B cell (primary cell): ENCODE results near the gene SRA1. TPM values are rescaled to one million over a fixed set of nuclear protein-coding genes. Genes with fewer than 3 reads are reported as not detected.

ENCODE experiments used
- ATAC-seq: fragments of 200-7000 bp; cut with Tn5 transposase; one replicate; pipeline ENCODE4 v1.10.0; 2021; ENCODE audit warnings: low read depth, mild to moderate bottlenecking, moderate number of reproducible peaks, moderate library complexity
- CTCF ChIA-PET: fragments of 350-600 bp; sonication (Branson Sonifier 250); formaldehyde crosslinking; loops from one replicate; lab custom pipeline; 2021; ENCODE audit warnings: antibody characterized with exemption, inconsistent platforms; lab: Charles Lee
- POLR2A ChIA-PET: fragments of 350-600 bp; sonication (Branson Sonifier 250); formaldehyde crosslinking; loops from one replicate; lab custom pipeline; 2021; ENCODE audit warnings: antibody characterized with exemption; lab: Charles Lee
- DNase-seq: peaks from one replicate; pipeline ENCODE4 v3.0.0; 2013
- H2AFZ ChIP-seq: 2 replicates; pipeline ENCODE4 v1.6.1; 2012; ENCODE audit warnings: mild to moderate bottlenecking, low read depth, low read length; ENCODE audit not compliant: insufficient read depth, poor library complexity, severe bottlenecking
- H3K27ac ChIP-seq, 2 donors: 1 replicate in 1 of 2; 2 replicates in 1 of 2; pipeline ENCODE4 v1.5.1; 2012 to 2013; ENCODE audit warnings: low read length in 2 of 2, mild to moderate bottlenecking in 2 of 2, moderate library complexity in 1 of 2
- H3K27me3 ChIP-seq, 4 experiments: fragments of 200-600 bp in 1 of 4; sonication (generic) in 1 of 4; replicated peaks in 1 of 4; 1 replicate in 2 of 4; 2 replicates in 2 of 4; pipeline versions ENCODE4 v1.6.1 to v1.7.0; 2013 to 2016; ENCODE audit warnings: low read length in 3 of 4, mild to moderate bottlenecking in 2 of 4, mixed read lengths in 1 of 4, moderate library complexity in 1 of 4; ENCODE audit not compliant: insufficient read depth in 4 of 4, control insufficient read depth in 3 of 4; ENCODE audit errors: control extremely low read depth in 1 of 4
- H3K36me3 ChIP-seq, 2 experiments: replicated peaks in 1 of 2; 1 replicate in 1 of 2; 2 replicates in 1 of 2; pipeline versions ENCODE4 v1.6.1 to v1.7.1; 2013; ENCODE audit warnings: low read length in 1 of 2; ENCODE audit not compliant: insufficient read depth in 2 of 2, control insufficient read depth in 1 of 2; ENCODE audit errors: control extremely low read depth in 1 of 2, extremely low read depth in 1 of 2
- H3K4me1 ChIP-seq, 2 donors: fragments of 200-600 bp in 1 of 2; sonication (generic) in 1 of 2; 1 replicate in 1 of 2; 2 replicates in 1 of 2; pipeline versions ENCODE4 v1.5.1 to v1.6.1; 2013 to 2017; ENCODE audit warnings: low read length in 2 of 2; ENCODE audit not compliant: control insufficient read depth in 2 of 2, insufficient read depth in 2 of 2
- H3K4me2 ChIP-seq: replicated peaks from 2 replicates; pipeline ENCODE3; 2012; ENCODE audit warnings: mild to moderate bottlenecking, low read depth, low read length; ENCODE audit not compliant: poor library complexity, severe bottlenecking
- H3K4me3 ChIP-seq, 5 experiments: fragments of 200-600 bp in 1 of 5; sonication (generic) in 1 of 5; 1 replicate in 3 of 5; 2 replicates in 2 of 5; pipeline versions ENCODE4 v1.5.1 to v1.7.0; 2011 to 2016; ENCODE audit warnings: low read length in 4 of 5, mild to moderate bottlenecking in 4 of 5, low read depth in 2 of 5, control low read depth in 1 of 5, moderate library complexity in 1 of 5; ENCODE audit not compliant: insufficient read depth in 1 of 5; ENCODE audit errors: control extremely low read depth in 1 of 5, extremely low read depth in 1 of 5
- H3K79me2 ChIP-seq: fragments of 200-600 bp; sonication (generic); one replicate; pipeline ENCODE4 v1.6.0; 2016; ENCODE audit warnings: low read length; ENCODE audit not compliant: control insufficient read depth, insufficient read depth
- H3K9ac ChIP-seq: fragments of 200-600 bp; sonication (generic); 2 replicates; pipeline ENCODE4 v1.6.1; 2017; ENCODE audit warnings: mild to moderate bottlenecking, low read length, moderate library complexity
- H3K9me3 ChIP-seq, 3 donors: one replicate each; pipeline versions ENCODE4 v1.6.1 to v1.7.1; 2013; ENCODE audit warnings: low read length in 2 of 3; ENCODE audit not compliant: control insufficient read depth in 2 of 3, insufficient read depth in 1 of 3; ENCODE audit errors: control extremely low read depth in 1 of 3
- H4K20me1 ChIP-seq: 2 replicates; pipeline ENCODE4 v1.6.0; 2012; ENCODE audit warnings: mild to moderate bottlenecking, low read length; ENCODE audit not compliant: insufficient read depth, control insufficient read depth, poor library complexity, severe bottlenecking
- H3K27ac Mint-ChIP-seq: one replicate; pipeline ENCODE4 v1.8.0; 2021; ENCODE audit warnings: mixed read lengths
- H3K27me3 Mint-ChIP-seq: one replicate; pipeline ENCODE4 v1.8.0; 2021; ENCODE audit warnings: mixed read lengths
- H3K4me1 Mint-ChIP-seq: one replicate; pipeline ENCODE4 v1.8.0; 2021; ENCODE audit warnings: mixed read lengths
- H3K4me3 Mint-ChIP-seq: one replicate; pipeline ENCODE4 v1.8.0; 2021; ENCODE audit warnings: mixed read lengths
- H3K9me3 Mint-ChIP-seq: one replicate; pipeline ENCODE4 v1.8.0; 2022; ENCODE audit warnings: mixed read lengths; ENCODE audit not compliant: insufficient read depth
- EZH2 ChIP-seq: IDR thresholded peaks from 2 replicates; pipeline ENCODE4 v1.6.1; 2012; ENCODE audit warnings: borderline replicate concordance, low read depth, mild to moderate bottlenecking, moderate library complexity, low read length; ENCODE audit not compliant: insufficient read depth, poor library complexity, severe bottlenecking
- WGBS: methylation state at CpG from one replicate; pipeline ENCODE4 v1.1.5; 2013; ENCODE audit warnings: missing lambda C conversion rate; ENCODE audit not compliant: insufficient coverage; 5-methylcytosine and 5-hydroxymethylcytosine counted together
- intact Hi-C: fragments of 100-400 bp; cut with micrococcal nuclease; formaldehyde crosslinking; loops from one replicate; pipeline ENCODE4 v1.10.0; 2022
- polyA plus RNA-seq: library from polyadenylated mRNA; depleted of rRNA; stranded (reverse); fragments of >200 nt; gene quantifications from 2 replicates; pipeline ENCODE4 v1.2.3, GENCODE V29; 2012
- total RNA-seq, 2 donors: library from RNA; stranded (reverse); fragments of 120-200 nt in 1 of 2; gene quantifications; 1 replicate in 1 of 2; 2 replicates in 1 of 2; pipeline versions ENCODE4 v1.2.3 to v1.2.4, GENCODE V29; 2013 to 2022
- TF ChIP-seq, protein P1 (sequence below): fragments of 200-600 bp; IDR thresholded peaks from one replicate; pipeline ENCODE4 v1.8.0; 2022; ENCODE audit warnings: antibody characterized with exemption, mild to moderate bottlenecking

Gene SRA1
- total and polyA plus RNA-seq, 2 donors (not counting 1 experiment from before 2014, with no cell fraction given): 23.2 to 25.6 TPM

DNA sequence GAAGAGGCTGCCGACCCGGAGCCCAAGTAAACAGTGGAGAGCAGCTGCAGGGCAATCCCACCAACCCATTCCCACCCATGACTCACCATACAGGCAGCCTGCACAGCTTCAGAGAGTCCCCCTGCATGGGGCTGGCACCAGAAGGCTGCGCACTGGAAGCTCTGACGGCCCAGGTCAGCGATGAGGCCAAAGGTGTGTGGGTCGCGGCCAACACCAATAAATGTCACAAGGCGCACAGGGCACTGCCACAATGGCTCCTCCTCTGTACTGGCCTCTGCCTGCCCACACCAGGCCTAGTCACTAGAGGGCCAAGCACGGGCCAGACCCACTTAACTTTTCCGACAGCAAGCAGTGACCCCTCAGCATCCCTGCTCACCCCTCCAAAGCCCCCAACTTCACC is 3.0 kb upstream of the SRA1 start:
- H3K27ac Mint-ChIP-seq: no peak overlapping the region
- WGBS: 94% methylated on average over 10 of the region's 10 CpGs
- CTCF ChIA-PET: no interaction called here

DNA sequence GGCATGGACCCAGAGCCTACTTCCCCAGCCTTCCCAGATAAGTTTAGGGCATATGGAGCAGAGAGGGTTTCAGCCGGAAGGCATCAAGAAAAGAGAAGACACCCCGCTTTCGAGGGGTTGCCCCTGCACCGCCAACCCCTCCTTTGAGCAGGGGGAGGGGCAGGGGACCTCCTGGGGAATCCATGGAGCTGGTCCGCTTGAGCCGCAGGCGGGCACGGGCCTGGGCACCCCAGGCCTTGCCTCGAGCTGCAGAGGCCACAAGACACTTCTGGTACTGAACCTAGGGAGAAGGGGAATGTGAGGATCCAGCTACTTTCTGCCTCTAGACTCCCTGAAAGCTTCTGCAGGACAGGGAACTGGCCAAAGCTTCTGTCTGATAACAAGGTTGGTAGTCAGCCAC is 1.3 kb upstream of the SRA1 start:
- ChIA-PET CTCF (no interaction called here), POLR2A (interaction anchor here (0.6 to 2.5 kb wide), 4 partner anchors 10 to 89 kb away, joined by 3 to 35 read pairs (median 4); partner anchors contain the start of genes EIF4EBP3, IK, NDUFA2 and TMCO6)
- H3K4me2 ChIP-seq: no peak overlapping the region
- H3K27me3 Mint-ChIP-seq: no peaks in the 10 kb centered on the region
- H3K4me3 Mint-ChIP-seq: peak overlapping the region; percentile 94
- peaks cover 47% of the 10 kb centered on the region for H3K4me1 Mint-ChIP-seq
- no peak overlapping the region for H3K9ac ChIP-seq
- no peak overlapping the region for H3K4me3 ChIP-seq
- DNase-seq (no peak), ATAC-seq (no peak)
- no peak for TF ChIP-seq EZH2
- TF ChIP-seq, protein P1, sequence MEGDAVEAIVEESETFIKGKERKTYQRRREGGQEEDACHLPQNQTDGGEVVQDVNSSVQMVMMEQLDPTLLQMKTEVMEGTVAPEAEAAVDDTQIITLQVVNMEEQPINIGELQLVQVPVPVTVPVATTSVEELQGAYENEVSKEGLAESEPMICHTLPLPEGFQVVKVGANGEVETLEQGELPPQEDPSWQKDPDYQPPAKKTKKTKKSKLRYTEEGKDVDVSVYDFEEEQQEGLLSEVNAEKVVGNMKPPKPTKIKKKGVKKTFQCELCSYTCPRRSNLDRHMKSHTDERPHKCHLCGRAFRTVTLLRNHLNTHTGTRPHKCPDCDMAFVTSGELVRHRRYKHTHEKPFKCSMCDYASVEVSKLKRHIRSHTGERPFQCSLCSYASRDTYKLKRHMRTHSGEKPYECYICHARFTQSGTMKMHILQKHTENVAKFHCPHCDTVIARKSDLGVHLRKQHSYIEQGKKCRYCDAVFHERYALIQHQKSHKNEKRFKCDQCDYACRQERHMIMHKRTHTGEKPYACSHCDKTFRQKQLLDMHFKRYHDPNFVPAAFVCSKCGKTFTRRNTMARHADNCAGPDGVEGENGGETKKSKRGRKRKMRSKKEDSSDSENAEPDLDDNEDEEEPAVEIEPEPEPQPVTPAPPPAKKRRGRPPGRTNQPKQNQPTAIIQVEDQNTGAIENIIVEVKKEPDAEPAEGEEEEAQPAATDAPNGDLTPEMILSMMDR: no peak
- H3K9me3 Mint-ChIP-seq: no peaks in the 10 kb centered on the region
- no peaks in the 10 kb centered on the region for H3K9me3 ChIP-seq
- no peaks in the 10 kb centered on the region for H3K27me3 ChIP-seq
- intact Hi-C loops: no loop called here
- H3K79me2 ChIP-seq: peaks cover 36% of the 10 kb centered on the region
- peaks cover 23 to 30% of the 10 kb centered on the region in 2 donors for H3K4me1 ChIP-seq
- H4K20me1 ChIP-seq: peaks cover 4% of the 10 kb centered on the region
- H3K27ac Mint-ChIP-seq: no peak overlapping the region
- WGBS: 95% methylated on average over 4 of the region's 9 CpGs
- no peak overlapping the region for H3K27ac ChIP-seq
- H2AFZ ChIP-seq: no peak overlapping the region
- H3K36me3 ChIP-seq: peaks cover 0 to 9% of the 10 kb centered on the region in 2 experiments

More for the DNA sequence above, 3.0 kb upstream of the SRA1 start:
- DNase-seq (no peak), ATAC-seq (no peak)
- H3K4me3 Mint-ChIP-seq: no peak overlapping the region
- H3K4me3 ChIP-seq: no peak overlapping the region
- intact Hi-C loops: loop anchor here (10.0 kb wide), 2 partner anchors 255 to 765 kb away; partner anchors contain the start of genes PFDN1 and TAF7
- POLR2A ChIA-PET: interaction anchor here (1.1 kb wide), 1 partner anchor 78 kb away, joined by 3 read pairs; no protein-coding TSS in a partner anchor
- H3K27ac ChIP-seq: no peak overlapping the region
- H3K9me3 ChIP-seq: no peaks in the 10 kb centered on the region
- H3K9me3 Mint-ChIP-seq: no peaks in the 10 kb centered on the region
- H3K4me1 Mint-ChIP-seq: peaks cover 48% of the 10 kb centered on the region
- H3K36me3 ChIP-seq: peaks cover 0 to 9% of the 10 kb centered on the region in 2 experiments
- TF ChIP-seq EZH2: no peak
- TF ChIP-seq, protein P1: no peak
- no peak overlapping the region for H3K4me2 ChIP-seq
- H3K27me3 ChIP-seq: no peaks in the 10 kb centered on the region
- no peak overlapping the region for H2AFZ ChIP-seq
- H3K4me1 ChIP-seq: peaks cover 29 to 39% of the 10 kb centered on the region in 2 donors
- H3K79me2 ChIP-seq: peaks cover 32% of the 10 kb centered on the region
- H4K20me1 ChIP-seq: peaks cover 3% of the 10 kb centered on the region
- H3K27me3 Mint-ChIP-seq: no peaks in the 10 kb centered on the region
- H3K9ac ChIP-seq: no peak overlapping the region
